Vagina (tissue), 2 donors: Measurements from ENCODE around the gene CD200R1L.

Experiments
- CTCF ChIP-seq, 3 experiments: fragments of 450-650 bp in 2 of 3; fragments of 200-600 bp in 1 of 3; sonication (generic) in 1 of 3; IDR thresholded peaks; one replicate each; pipeline ENCODE4 v1.5.1; 2017 to 2019; ENCODE audit warnings: antibody characterized with exemption in 3 of 3, mild to moderate bottlenecking in 2 of 3, moderate library complexity in 2 of 3
- POLR2A ChIP-seq, 2 donors: fragments of 450-650 bp; IDR thresholded peaks; one replicate each; pipeline ENCODE4 v1.6.1; 2017; ENCODE audit warnings: antibody characterized with exemption in 2 of 2, mild to moderate bottlenecking in 2 of 2, moderate library complexity in 2 of 2

- TF ChIP-seq CTCF (IDR thresholded peaks at IDR 0.05): no peak
- TF ChIP-seq POLR2A (IDR thresholded peaks at IDR 0.05): no peak
These were observed 35.4 kb downstream of the CD200R1L start for GRCh38 chr3:112811131-112811884.
